Neuronal stem cell (in vitro differentiated cells): ENCODE data around the gene PPP1R15B.

Experiments
- DNase-seq: peaks from one replicate; pipeline ENCODE4 v3.0.0-alpha.2; 2013; ENCODE audit warnings: low spot score
- H2AFZ ChIP-seq: one replicate; pipeline ENCODE4 v1.6.1; 2013; ENCODE audit warnings: mild to moderate bottlenecking, low read length, inconsistent platforms
- H2AK5ac ChIP-seq: 2 replicates; pipeline ENCODE4 v1.6.1; 2013; ENCODE audit warnings: low read depth, mild to moderate bottlenecking, inconsistent platforms, low read length, moderate library complexity, mixed read lengths
- H2BK120ac ChIP-seq: 2 replicates; pipeline ENCODE4 v1.6.1; 2013; ENCODE audit warnings: low read depth, mild to moderate bottlenecking, inconsistent platforms, low read length, moderate library complexity, mixed read lengths
- H2BK12ac ChIP-seq: one replicate; pipeline ENCODE4 v1.6.1; 2013; ENCODE audit warnings: low read length, inconsistent platforms
- H2BK15ac ChIP-seq: 2 replicates; pipeline ENCODE4 v1.6.1; 2013; ENCODE audit warnings: mild to moderate bottlenecking, low read length, inconsistent platforms, mixed read lengths
- H2BK5ac ChIP-seq: one replicate; pipeline ENCODE4 v1.6.1; 2013; ENCODE audit warnings: inconsistent platforms, mild to moderate bottlenecking, low read length, moderate library complexity
- H3K14ac ChIP-seq: one replicate; pipeline ENCODE4 v1.6.1; 2013; ENCODE audit warnings: low read length, inconsistent platforms
- H3K18ac ChIP-seq: 2 replicates; pipeline ENCODE4 v1.6.1; 2013; ENCODE audit warnings: low read length, inconsistent platforms
- H3K23ac ChIP-seq: 2 replicates; pipeline ENCODE4 v1.6.1; 2013; ENCODE audit warnings: low read depth, mild to moderate bottlenecking, mixed read lengths, low read length, inconsistent platforms; ENCODE audit not compliant: poor library complexity
- H3K27ac ChIP-seq: replicated peaks from 3 replicates; pipeline ENCODE4 v1.5.1; 2013; ENCODE audit warnings: low read length, inconsistent platforms
- H3K27me3 ChIP-seq, 3 experiments: 2 replicates each; pipeline ENCODE4 v1.6.1; 2013; ENCODE audit warnings: low read length in 3 of 3, mild to moderate bottlenecking in 2 of 3, inconsistent platforms in 1 of 3, low read depth in 1 of 3, mixed read lengths in 1 of 3, moderate library complexity in 1 of 3; ENCODE audit not compliant: control insufficient read depth in 3 of 3, insufficient read depth in 3 of 3
- H3K36me3 ChIP-seq, 2 donors: replicated peaks in 1 of 2; 2 replicates each; pipeline ENCODE4 v1.6.1; 2013; ENCODE audit warnings: low read length in 2 of 2; ENCODE audit not compliant: control insufficient read depth in 2 of 2, insufficient read depth in 2 of 2
- H3K4ac ChIP-seq: 2 replicates; pipeline ENCODE4 v1.6.1; 2013; ENCODE audit warnings: inconsistent platforms, mild to moderate bottlenecking, low read length, moderate library complexity
- H3K4me1 ChIP-seq, 2 donors: 1 replicate in 1 of 2; 2 replicates in 1 of 2; pipeline ENCODE4 v1.6.1; 2013; ENCODE audit warnings: low read length in 2 of 2, low read depth in 1 of 2; ENCODE audit not compliant: control insufficient read depth in 2 of 2, insufficient read depth in 1 of 2
- H3K4me2 ChIP-seq: one replicate; pipeline ENCODE4 v1.6.1; 2013; ENCODE audit warnings: mild to moderate bottlenecking, low read length, inconsistent platforms; ENCODE audit not compliant: insufficient read depth, poor library complexity, severe bottlenecking
- H3K4me3 ChIP-seq, 2 donors: 2 replicates each; pipeline ENCODE4 v1.5.1; 2013; ENCODE audit warnings: low read length in 2 of 2, mild to moderate bottlenecking in 2 of 2, inconsistent platforms in 1 of 2, moderate library complexity in 1 of 2
- H3K79me1 ChIP-seq: one replicate; pipeline ENCODE4 v1.6.1; 2013; ENCODE audit warnings: low read depth, mild to moderate bottlenecking, inconsistent platforms, low read length, moderate library complexity
- H3K9ac ChIP-seq: one replicate; pipeline ENCODE4 v1.6.1; 2013; ENCODE audit warnings: mild to moderate bottlenecking, low read depth, low read length, inconsistent platforms; ENCODE audit not compliant: poor library complexity
- H3K9me3 ChIP-seq, 2 donors: replicated peaks in 1 of 2; 2 replicates each; pipeline versions ENCODE3 to v1.6.1; 2013; ENCODE audit warnings: low read length in 2 of 2, mild to moderate bottlenecking in 2 of 2, inconsistent platforms in 1 of 2, low read depth in 1 of 2, mixed read lengths in 1 of 2, moderate library complexity in 1 of 2; ENCODE audit not compliant: control insufficient read depth in 2 of 2, insufficient read depth in 1 of 2
- H4K8ac ChIP-seq: one replicate; pipeline ENCODE4 v1.6.1; 2013; ENCODE audit warnings: low read depth, mild to moderate bottlenecking, inconsistent platforms, low read length, moderate library complexity
- H4K91ac ChIP-seq: one replicate; pipeline ENCODE4 v1.6.1; 2013; ENCODE audit warnings: low read length, low read depth, mild to moderate bottlenecking, inconsistent platforms; ENCODE audit not compliant: poor library complexity
- WGBS, 2 donors: extraction: QIAGEN DNeasy Blood & Tissue Kit; methylation state at CpG; one replicate each; pipeline ENCODE4 v1.1.7; 2013; ENCODE audit warnings: missing lambda C conversion rate in 2 of 2, mixed read lengths in 1 of 2; ENCODE audit not compliant: insufficient read length in 2 of 2, insufficient replicate concordance in 1 of 2; ENCODE audit errors: extremely low coverage in 2 of 2; 5-methylcytosine and 5-hydroxymethylcytosine counted together

The PPP1R15B gene

DNA sequence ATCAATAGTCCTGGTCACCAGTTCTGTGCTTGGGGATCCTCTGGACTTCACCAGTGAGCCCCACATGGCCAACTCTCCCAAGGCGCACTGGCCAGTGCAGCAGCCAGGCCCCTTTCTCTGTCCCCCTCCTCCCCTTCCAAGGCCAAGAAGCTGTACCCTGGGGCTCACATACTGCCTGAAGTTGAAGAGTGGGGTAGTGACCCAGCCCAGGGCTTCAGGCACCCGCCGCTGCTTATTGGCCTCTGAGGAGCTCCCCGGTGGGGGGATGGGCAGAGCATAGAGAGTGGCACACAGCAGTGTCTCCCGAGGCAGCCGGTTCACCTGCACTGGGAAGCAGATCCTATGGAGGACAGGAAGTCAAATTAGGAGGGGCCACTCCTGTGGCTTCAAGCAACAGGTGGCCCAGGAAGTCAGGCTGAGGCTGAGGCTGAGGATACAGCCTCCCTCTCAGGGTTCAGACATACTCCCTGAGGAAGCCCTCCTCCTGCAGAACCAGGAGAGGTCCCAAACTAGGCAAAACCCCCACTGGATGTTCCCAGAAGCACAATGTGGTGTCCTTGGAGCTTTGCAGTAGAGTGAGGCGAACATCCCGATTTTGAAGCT, 38.2 kb upstream of the PPP1R15B start:
- Histone ChIP-seq H3K14ac (no peak overlapping the region), H4K8ac (no peak overlapping the region), H2AFZ (no peak overlapping the region), H4K91ac (no peak overlapping the region), H2BK12ac (no peak overlapping the region), H3K4me1 (peaks cover 18 to 30% of the 10 kb centered on the region in 2 donors), H2BK120ac (no peak overlapping the region), H3K27me3 (no peaks in the 10 kb centered on the region), H3K4me3 (no peak overlapping the region), H2BK5ac (no peak overlapping the region), H3K23ac (no peak overlapping the region), H3K79me1 (no peaks in the 10 kb centered on the region), H3K18ac (peak overlapping the region; percentile 29), H3K4me2 (no peak overlapping the region), H2BK15ac (no peak overlapping the region), H3K27ac (no peak overlapping the region), H3K4ac (peak overlapping the region; percentile 4), H2AK5ac (peak overlapping the region; percentile 27), H3K36me3 (peaks cover 28 to 88% of the 10 kb centered on the region in 2 donors), H3K9me3 (no peaks in the 10 kb centered on the region), H3K9ac (no peak overlapping the region)
- DNase-seq = no peak
- no CpG with 5 or more reads among the region's 8 CpGs for WGBS, 2 donors

DNA sequence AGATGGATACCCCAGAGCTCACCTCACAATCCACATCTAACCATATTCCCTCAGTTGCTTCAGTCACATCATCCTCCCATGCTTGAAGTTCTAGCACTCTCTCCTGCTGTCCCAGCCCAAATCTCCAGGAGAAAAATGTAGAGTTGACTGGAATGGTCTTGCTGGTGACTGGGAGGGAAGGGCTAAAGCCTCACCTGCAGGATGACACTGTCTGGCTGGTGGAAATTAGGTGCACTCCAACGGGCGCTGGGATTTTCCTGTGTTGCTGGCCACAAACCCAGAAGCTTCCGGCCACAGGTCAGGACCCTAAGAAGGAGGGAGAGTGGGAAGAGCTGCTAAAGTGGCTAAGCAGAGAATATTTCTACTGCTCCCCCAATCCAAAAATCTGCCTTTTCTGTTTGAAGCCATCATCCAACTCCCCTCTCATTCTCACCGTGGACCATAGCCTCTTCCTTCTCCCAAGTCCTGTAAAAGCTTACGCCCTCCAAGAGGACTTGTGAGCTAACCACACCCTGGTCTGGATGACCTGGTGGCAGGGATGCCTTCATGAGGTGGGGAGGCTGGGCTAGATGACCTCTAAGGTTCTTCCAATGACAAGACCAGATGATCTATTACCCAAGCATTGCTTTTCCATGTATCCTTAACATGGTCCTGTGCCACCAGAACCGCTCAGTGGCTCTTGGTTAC, 37.5 kb upstream of the PPP1R15B start:
- no peak overlapping the region for H3K18ac ChIP-seq
- no peak overlapping the region for H3K4me2 ChIP-seq
- no peak overlapping the region for H3K23ac ChIP-seq
- no peak overlapping the region for H3K9ac ChIP-seq
- H2BK120ac ChIP-seq = no peak overlapping the region
- no peak overlapping the region for H2BK12ac ChIP-seq
- no peaks in the 10 kb centered on the region for H3K9me3 ChIP-seq
- no peak for DNase-seq
- H3K27me3 ChIP-seq = no peaks in the 10 kb centered on the region
- no peak overlapping the region for H3K4me3 ChIP-seq
- H3K36me3 ChIP-seq = peaks cover 31 to 95% of the 10 kb centered on the region in 2 donors
- H3K4ac ChIP-seq = no peak overlapping the region
- H2BK5ac ChIP-seq = no peak overlapping the region
- H3K79me1 ChIP-seq = no peaks in the 10 kb centered on the region
- no peak overlapping the region for H3K14ac ChIP-seq
- peak overlapping the region; percentile 27 for H2AK5ac ChIP-seq
- H4K91ac ChIP-seq = no peak overlapping the region
- H3K4me1 ChIP-seq = peaks cover 13 to 25% of the 10 kb centered on the region in 2 donors
- no CpG with 5 or more reads among the region's 6 CpGs for WGBS, 2 donors
- no peak overlapping the region for H3K27ac ChIP-seq
- no peak overlapping the region for H4K8ac ChIP-seq
- no peak overlapping the region for H2AFZ ChIP-seq
- H2BK15ac ChIP-seq = no peak overlapping the region

DNA sequence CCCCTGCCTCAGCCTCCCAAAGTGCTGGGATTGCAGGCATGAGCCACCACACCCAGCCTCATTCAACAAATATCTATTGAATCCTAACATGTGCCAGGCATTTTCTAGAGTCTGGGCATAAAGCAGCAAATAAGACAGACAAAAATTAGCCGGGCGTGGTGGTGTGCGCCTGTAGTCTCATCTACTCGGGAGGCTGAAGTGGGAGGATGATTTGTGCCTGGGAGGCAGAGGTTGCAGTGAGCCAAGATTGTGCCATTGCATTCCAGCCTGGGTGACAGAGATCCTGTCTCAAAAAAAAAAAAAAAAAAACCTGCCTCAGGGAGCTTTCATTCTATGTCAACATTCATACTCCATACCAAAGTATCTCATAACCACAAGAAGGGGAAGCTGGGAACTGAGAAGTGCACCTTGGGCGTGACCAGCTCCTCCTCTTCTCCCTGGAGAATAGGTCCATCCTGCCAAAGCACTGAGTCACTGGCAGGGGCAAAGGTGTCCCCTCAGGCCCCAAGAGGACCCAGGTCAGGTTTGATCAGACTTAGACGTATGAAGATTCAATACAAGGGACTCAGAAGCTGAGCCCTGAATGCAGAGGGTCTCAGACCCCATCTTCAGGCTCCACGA, 36.8 kb upstream of the PPP1R15B start:
- H3K4me3 ChIP-seq = no peak overlapping the region
- no peak overlapping the region for H2AFZ ChIP-seq
- no peak overlapping the region for H2BK5ac ChIP-seq
- H2AK5ac ChIP-seq = no peak overlapping the region
- H2BK12ac ChIP-seq = no peak overlapping the region
- H3K27me3 ChIP-seq = no peaks in the 10 kb centered on the region
- H3K18ac ChIP-seq = no peak overlapping the region
- no peak overlapping the region for H3K9ac ChIP-seq
- no peak overlapping the region for H3K27ac ChIP-seq
- no peak for DNase-seq
- no peak overlapping the region for H4K8ac ChIP-seq
- no peaks in the 10 kb centered on the region for H3K9me3 ChIP-seq
- WGBS, 2 donors = no CpG with 5 or more reads among the region's 7 CpGs
- H2BK15ac ChIP-seq = no peak overlapping the region
- no peak overlapping the region for H3K14ac ChIP-seq
- no peak overlapping the region for H2BK120ac ChIP-seq
- H3K4ac ChIP-seq = no peak overlapping the region
- H3K79me1 ChIP-seq = no peaks in the 10 kb centered on the region
- H3K4me2 ChIP-seq = no peak overlapping the region
- peaks cover 38 to 97% of the 10 kb centered on the region in 2 donors for H3K36me3 ChIP-seq
- peaks cover 13 to 25% of the 10 kb centered on the region in 2 donors for H3K4me1 ChIP-seq
- H3K23ac ChIP-seq = no peak overlapping the region
- H4K91ac ChIP-seq = no peak overlapping the region

DNA sequence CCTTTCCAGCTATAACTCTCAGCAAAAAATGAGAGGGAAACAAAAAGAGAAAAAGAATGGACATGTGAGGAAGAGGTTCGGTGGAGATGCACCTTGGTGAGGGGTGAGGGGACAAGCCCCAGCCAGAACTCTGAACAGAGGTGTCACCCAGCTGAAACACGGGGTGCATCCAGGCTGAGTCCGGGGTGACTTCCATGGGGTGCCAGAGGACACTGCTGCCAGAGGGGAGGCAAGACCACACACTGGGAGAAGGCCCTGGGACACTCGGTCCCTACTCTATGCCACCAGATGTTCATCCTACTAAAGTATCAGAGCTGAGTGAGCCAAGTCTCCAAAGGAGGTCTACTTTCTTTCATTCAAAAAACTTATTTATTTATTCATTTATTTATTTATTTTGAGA, 36.1 kb upstream of the PPP1R15B start:
- H2AFZ ChIP-seq = no peak overlapping the region
- no peak overlapping the region for H4K8ac ChIP-seq
- no peak overlapping the region for H3K4me3 ChIP-seq
- no peak overlapping the region for H3K23ac ChIP-seq
- H3K36me3 ChIP-seq = peaks cover 44 to 97% of the 10 kb centered on the region in 2 donors
- no peak overlapping the region for H3K9ac ChIP-seq
- no peak overlapping the region for H2BK12ac ChIP-seq
- no CpG with 5 or more reads among the region's 4 CpGs for WGBS, 2 donors
- H2BK5ac ChIP-seq = no peak overlapping the region
- H2AK5ac ChIP-seq = no peak overlapping the region
- H4K91ac ChIP-seq = no peak overlapping the region
- H3K18ac ChIP-seq = peak overlapping the region; percentile 73
- no peaks in the 10 kb centered on the region for H3K9me3 ChIP-seq
- H3K4me2 ChIP-seq = no peak overlapping the region
- H3K4me1 ChIP-seq = peaks cover 11 to 23% of the 10 kb centered on the region in 2 donors
- H2BK120ac ChIP-seq = no peak overlapping the region
- no peak overlapping the region for H2BK15ac ChIP-seq
- H3K79me1 ChIP-seq = no peaks in the 10 kb centered on the region
- H3K27ac ChIP-seq = no peak overlapping the region
- no peak overlapping the region for H3K4ac ChIP-seq
- H3K14ac ChIP-seq = no peak overlapping the region
- no peaks in the 10 kb centered on the region for H3K27me3 ChIP-seq
- no peak for DNase-seq
